ENCODE data around the gene KRTAP9-6.
"Not testable (repeated sequence)": the region's sequence is repeated elsewhere in the genome, so short reads cannot be mapped to it uniquely, and the experiment has no call there.

DNA sequence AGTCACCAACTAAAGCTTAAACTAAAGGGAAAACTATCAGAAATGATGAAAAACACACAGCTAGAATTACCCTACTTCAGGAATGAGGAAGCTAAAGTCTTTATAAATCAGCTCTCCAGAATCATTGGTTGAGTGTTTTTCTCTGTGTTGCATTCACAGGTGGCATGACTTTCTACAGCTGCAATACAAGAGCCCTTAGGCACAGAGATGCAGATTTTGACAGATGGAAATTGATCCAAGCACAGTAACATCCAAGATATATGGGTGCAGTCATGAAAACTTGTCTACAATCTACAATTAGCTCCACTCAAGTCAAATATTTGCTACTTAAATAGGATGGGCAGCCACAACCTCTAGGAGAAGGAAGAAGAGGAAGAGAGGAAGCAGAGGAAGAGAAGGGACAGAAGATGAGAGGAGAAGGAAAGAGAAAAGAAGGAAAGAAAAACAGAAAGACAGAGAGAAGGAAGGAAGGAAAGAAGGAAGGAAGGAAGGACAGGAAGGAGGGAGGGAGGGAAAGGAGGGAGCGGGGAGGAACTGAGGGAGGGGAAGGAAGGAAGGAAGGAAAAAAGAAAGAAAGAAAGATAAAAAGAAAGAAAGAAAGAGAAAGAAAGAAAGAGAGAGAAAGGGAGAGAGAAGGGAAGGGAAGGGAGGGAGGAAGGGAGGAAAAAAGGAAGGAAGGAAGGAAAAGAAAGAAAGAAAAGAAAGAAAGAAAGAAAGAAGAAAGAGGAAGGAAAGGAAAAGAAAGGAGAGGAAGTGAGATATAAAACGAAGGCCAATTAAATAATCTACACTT is 18.0 kb upstream of the KRTAP9-6 start:
- TF ChIP-seq, protein P1, sequence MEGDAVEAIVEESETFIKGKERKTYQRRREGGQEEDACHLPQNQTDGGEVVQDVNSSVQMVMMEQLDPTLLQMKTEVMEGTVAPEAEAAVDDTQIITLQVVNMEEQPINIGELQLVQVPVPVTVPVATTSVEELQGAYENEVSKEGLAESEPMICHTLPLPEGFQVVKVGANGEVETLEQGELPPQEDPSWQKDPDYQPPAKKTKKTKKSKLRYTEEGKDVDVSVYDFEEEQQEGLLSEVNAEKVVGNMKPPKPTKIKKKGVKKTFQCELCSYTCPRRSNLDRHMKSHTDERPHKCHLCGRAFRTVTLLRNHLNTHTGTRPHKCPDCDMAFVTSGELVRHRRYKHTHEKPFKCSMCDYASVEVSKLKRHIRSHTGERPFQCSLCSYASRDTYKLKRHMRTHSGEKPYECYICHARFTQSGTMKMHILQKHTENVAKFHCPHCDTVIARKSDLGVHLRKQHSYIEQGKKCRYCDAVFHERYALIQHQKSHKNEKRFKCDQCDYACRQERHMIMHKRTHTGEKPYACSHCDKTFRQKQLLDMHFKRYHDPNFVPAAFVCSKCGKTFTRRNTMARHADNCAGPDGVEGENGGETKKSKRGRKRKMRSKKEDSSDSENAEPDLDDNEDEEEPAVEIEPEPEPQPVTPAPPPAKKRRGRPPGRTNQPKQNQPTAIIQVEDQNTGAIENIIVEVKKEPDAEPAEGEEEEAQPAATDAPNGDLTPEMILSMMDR (IDR thresholded peaks at IDR 0.05), result not testable (repeated sequence)
- TF ChIP-seq POLR2A (IDR thresholded peaks at IDR 0.05), result not testable (repeated sequence)
